Amygdala (tissue), 56 donors: Measurements from ENCODE around the gene SLC17A5.

Experiments used
- DNase-seq, 56 donors: peaks; one replicate each; lab custom pipeline; 2025; lab: John Stamatoyannopoulos, UW

SLC17A5 gene

DNA sequence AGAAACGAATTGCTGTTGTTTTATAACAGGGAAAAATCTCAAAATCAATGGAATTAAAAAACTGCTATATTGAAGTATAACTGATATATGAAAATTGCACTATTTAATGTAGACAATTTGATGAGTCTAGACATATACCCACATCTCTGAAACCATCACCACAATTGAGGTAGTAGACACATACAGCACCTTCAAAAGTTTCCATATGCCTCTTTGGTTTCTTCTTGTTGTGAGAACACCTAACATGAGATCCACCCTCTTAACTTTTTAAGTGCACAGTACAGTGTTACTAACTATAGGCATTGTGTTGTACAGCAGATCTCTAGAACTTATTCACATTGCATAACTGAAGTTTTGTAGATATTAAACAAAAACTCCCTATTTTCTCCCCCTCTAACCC lies 14.0 kb upstream of the SLC17A5 start:
- DNase-seq, result no peak

DNA sequence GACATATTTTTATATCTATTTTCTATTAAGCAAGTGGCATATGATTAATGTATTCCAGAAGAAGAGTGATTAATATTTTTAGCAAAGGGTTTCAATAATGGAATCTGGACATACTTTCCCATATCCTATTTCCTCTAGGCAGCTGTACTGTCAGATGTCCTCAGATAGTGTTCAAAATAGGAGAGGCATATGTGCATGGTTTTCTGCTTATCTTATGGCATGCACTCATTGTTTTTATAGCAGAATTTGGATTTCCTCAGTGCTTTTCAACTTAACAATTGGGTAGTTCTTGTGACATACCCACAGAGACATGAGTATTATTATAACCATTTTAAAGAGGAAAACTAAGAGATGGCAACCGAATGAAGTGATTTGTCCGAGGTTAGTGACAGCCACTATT lies 12.6 kb upstream of the SLC17A5 start:
- DNase-seq, result no peak

- no peak for DNase-seq
Observed at GRCh38 chr6:73665686-73666319, 12.0 kb upstream of the SLC17A5 start.

GRCh38 chr6:73664701-73665100 lies 10.9 kb upstream of the SLC17A5 start:
- no peak for DNase-seq

DNA sequence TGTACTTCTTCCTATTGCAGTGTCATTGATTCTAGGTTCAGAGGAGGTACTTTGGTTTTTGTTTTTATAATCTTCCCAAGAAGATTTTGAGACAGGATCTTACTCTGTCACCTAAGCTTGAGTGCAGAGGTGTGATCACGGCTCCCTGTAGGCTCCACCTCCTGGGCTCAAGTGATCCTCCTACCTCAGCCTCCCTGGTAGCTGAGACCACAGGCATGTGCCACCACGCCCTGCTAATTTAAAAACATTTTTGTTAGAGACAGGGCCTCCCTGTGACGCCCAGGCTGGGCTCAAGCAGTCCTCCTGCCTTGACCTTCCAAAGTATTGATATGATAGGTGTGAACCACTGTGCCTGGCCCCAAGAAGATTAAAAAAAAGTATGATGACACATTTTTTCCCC lies 3.4 kb upstream of the SLC17A5 start:
- no peak for DNase-seq

- DNase-seq, result no peak
Observed at GRCh38 chr6:73656531-73657145, 2.8 kb upstream of the SLC17A5 start.

DNA sequence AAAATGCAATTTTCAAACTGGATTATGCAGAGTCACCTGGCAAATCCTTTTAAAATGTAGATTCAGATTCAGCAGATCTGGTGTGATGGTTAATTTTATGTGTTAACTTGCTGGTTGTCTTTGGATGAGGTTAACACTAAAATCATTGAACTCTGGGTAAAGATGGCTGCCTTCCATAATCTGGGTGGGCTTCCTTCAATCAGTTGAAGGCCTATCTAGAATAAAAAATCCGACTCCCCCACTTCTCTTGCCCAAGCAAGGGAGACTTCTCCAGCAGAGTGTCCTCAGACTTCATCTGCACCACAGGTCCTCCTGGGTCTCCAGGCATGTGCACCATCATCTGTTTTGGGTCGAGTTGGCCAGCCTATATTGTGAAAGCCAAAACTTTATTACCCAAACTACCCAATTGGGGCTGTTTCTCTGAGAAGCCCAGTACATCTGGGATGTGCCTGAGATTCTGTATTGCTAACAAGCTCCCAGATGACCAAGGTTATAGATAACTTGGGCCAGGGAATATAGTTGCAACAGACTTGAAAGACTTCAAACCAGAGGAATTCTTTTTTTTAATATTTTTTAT lies 1.6 kb upstream of the SLC17A5 start:
- no peak for DNase-seq

- peak in 48 of 56 donors; percentile 6 to 70 (median 46) for DNase-seq
Observed at GRCh38 chr6:73652637-73653570, 888 bp downstream of the SLC17A5 start.

- no peak for DNase-seq
Observed at GRCh38 chr6:73649783-73650182, 4.0 kb downstream of the SLC17A5 start.

DNA sequence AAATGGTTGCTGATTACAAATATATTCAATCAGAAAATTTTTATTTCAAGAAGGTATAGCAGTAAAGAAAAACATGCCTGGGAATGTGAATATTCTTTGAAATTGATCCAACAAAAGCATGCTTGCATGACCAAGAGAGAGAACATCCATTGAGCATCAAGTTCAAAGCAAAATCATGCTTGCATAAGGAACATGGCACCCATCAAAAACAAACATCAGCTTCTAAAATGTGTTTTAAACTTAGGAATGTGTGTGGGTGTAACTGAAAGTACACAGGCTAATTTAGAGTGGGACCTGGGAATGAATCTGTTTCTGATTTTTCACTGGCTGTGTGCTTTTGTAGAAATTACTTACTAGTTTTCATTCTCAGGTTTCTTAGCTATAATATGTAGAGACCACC lies 5.6 kb downstream of the SLC17A5 start:
- no peak for DNase-seq

DNA sequence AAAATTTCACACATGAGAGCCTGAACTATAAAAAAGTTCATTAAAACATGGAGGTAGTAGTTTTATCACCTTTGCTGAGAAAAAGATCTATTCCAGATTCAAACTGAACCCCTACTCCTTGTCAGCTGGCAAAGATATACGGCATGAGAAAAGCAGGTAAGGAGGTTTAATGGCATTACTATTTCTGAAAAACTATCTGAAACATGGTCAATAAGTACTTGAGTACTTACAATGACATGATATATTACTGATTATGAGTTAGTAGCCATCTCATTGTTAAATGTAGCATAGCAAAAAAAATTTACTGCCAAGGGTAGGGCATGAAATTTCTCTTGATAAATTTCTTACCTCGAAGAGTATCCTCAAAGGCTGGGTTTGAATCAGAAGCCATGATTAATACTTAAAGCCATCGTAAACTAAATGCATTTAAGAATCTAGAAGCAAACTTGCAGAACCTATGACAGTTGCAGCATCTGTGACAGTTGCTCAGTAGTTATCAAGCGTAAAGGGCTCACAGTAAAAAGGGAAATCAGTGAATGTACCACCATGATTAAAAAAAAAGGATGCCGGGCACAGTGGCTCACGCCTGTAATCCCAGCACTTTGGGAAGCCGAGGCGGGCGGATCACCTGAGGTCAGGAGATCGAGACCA lies 8.7 kb downstream of the SLC17A5 start:
- DNase-seq, result no peak

DNA sequence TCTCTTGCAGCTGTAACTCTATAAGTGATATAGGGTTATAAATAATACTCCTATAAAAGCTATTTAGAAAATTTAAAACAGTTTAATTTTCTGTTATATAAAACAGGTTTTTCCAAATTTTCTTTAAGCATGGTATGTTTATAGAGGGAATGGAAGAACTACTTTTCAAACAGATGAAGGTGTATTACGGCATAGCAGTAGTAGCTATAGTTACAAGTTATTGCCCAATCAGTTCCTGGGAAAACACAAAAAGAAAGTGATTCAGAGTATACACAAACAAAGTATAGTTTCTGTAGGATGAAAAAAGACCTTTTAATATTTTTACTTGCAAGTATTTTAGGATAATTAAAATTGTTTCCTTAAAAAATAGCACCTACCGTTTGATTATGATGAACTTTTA lies 9.8 kb downstream of the SLC17A5 start:
- no peak for DNase-seq

DNA sequence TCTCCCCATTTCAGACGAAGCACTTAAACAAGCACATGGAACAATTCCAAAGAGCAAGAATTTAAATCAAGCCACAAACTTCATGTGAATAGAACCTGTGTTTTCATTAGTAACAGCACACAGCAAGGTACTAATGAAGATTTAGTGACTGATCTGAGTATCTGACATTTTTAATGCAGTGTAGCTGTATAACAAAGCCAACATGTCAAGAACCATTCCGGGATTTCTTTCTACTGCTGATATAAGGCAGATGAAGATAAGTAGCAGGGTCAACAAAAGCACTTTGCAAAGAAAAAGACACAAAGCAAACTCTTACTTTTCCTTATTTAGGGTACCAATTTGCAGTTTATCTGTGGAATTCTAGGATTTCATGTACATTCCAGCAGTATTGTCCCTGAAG lies 11.3 kb downstream of the SLC17A5 start:
- DNase-seq, result no peak

GRCh38 chr6:73640179-73640750 lies 13.5 kb downstream of the SLC17A5 start:
- DNase-seq, result no peak

GRCh38 chr6:73639040-73639439 lies 14.8 kb downstream of the SLC17A5 start:
- DNase-seq, result no peak

DNA sequence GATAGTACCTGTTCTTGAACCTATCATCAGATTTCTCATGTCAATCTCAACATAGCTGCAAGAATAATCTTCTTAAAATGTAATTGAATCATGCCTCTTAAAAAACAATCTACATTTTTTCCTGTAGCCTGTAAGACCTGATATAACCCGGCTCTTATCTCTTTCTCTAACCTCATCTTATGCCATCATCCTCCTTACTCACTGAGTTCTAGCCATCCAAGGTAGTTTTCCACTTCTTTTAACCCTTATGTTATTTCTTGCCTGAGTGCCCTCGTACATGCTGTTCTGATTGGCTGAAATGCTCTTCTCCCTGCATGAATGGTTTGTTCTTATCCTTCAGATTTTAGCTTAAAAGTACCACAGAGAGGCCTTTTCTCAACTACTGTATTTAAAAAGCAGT lies 16.4 kb downstream of the SLC17A5 start:
- no peak for DNase-seq

DNA sequence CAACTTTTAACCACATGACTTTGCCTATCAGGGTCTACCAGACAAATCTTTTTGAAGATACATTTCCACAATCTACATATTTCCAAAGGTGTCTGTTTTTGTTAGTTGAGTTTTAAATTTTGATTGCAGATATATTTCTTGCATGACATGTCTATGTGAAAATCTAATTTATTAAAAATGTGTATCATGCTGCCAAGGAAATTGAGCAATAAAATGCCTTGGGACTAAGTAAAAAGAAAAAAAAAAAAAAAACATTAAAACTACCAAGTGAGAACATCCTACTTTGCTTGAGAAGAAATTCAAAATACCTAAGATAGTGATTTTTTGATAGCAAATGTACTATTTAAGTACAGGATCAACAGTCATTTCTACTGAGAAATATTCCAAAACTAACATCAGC lies 17.7 kb downstream of the SLC17A5 start:
- DNase-seq, result no peak

DNA sequence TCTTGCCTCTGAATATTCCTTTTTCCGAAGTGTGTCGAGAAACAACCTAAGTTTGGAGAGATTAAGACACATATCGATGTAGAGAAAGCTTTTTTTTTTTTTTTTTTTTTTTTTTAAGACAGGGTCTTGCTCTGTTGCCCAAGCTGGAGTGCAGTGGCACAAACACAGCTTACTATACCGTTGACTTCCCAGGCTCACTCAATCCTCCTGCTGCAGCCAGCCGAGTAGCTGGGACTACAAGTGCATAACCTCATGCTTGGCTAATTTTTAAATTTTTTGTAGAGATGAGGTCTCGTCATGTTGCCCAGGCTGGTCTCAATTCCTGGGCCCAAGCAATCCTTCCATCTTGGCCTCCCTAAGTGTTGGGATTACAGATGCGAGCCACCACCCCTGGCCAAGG lies 21.4 kb downstream of the SLC17A5 start:
- DNase-seq, result no peak

- DNase-seq, result no peak
Observed at GRCh38 chr6:73631849-73632248, 21.9 kb downstream of the SLC17A5 start.

DNA sequence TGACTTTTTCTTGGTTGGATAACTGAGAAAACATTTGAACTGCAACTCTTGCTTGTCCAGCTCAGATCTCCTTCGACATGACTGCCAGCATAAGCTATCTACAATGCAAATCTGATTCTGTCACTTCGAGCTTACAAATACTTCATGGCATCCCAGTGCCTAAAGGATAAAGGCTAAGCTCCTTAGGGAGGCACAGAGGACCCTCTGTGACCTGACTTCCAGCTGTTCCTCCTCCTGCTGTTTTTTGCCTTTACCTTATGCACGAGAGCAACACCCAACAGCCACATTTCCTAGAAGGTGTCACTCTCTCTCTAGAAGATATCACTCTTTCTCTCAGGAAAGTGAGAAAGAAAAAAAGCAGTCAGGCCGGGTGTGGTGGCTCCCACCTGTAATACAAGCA lies 23.4 kb downstream of the SLC17A5 start:
- no peak for DNase-seq
